Stomach (tissue), 4 donors: ENCODE results near the gene NDUFA8.

Experiments
- CTCF ChIP-seq, 7 experiments: fragments of 450-650 bp in 4 of 7; fragments of 200-600 bp in 3 of 7; sonication (generic) in 3 of 7; IDR thresholded peaks; one replicate each; pipeline ENCODE4 v1.5.1; 2016 to 2019; ENCODE audit warnings: antibody characterized with exemption in 7 of 7, control low read depth in 2 of 7, mild to moderate bottlenecking in 1 of 7
- EP300 ChIP-seq: sonication (generic); formaldehyde crosslinking; IDR thresholded peaks from one replicate; pipeline ENCODE4 v1.6.1; 2017; ENCODE audit warnings: antibody characterized with exemption
- POLR2A ChIP-seq, 4 donors: fragments of 450-650 bp; IDR thresholded peaks; one replicate each; pipeline ENCODE4 v1.6.1; 2016; ENCODE audit warnings: antibody characterized with exemption in 4 of 4, control low read depth in 2 of 4, mild to moderate bottlenecking in 1 of 4, moderate library complexity in 1 of 4
- POLR2AphosphoS5 ChIP-seq, 3 donors: sonication (generic); formaldehyde crosslinking; IDR thresholded peaks; one replicate each; pipeline ENCODE4 v1.6.1; 2016; ENCODE audit warnings: antibody characterized with exemption in 3 of 3

- TF ChIP-seq CTCF (IDR thresholded peaks at IDR 0.05) (no peak), POLR2A (IDR thresholded peaks at IDR 0.05) (no peak), EP300 (no peak), POLR2AphosphoS5 (IDR thresholded peaks at IDR 0.05) (peak in 1 of 3 donors; percentile 23)
These were observed 31.2 kb upstream of the NDUFA8 start for GRCh38 chr9:122190597-122191381.
